ENCODE data around the gene ASCL3. TPM values are rescaled to one million over a fixed set of nuclear protein-coding genes. Genes with fewer than 3 reads are reported as not detected.
"Not testable (repeated sequence)": the region's sequence is repeated elsewhere in the genome, so short reads cannot be mapped to it uniquely, and the experiment has no call there.

The ASCL3 gene
- total RNA-seq, 1 donor from 2014 or later: not detected

GRCh38 chr11:8899119-8899753 lies 43.6 kb downstream of the ASCL3 start:
- Mint-ChIP-seq H3K9me3 (ENCODE audit: unreplicated experiment) (no peaks in the 10 kb centered on the region), H3K4me3 (ENCODE audit: unreplicated experiment) (no peak overlapping the region), H3K27me3 (ENCODE audit: unreplicated experiment) (no peaks in the 10 kb centered on the region), H3K27ac (ENCODE audit: unreplicated experiment) (no peak overlapping the region), H3K36me3 (ENCODE audit: unreplicated experiment) (peaks cover 9% of the 10 kb centered on the region), H3K4me1 (ENCODE audit: low read depth, unreplicated experiment) (no peaks in the 10 kb centered on the region)
- TF ChIP-seq CTCF (IDR thresholded peaks at IDR 0.05; ENCODE audit: partially characterized antibody, unreplicated experiment): no peak
- DNase-seq: no peak

GRCh38 chr11:8891185-8891584 lies 51.6 kb downstream of the ASCL3 start:
- H3K27ac Mint-ChIP-seq (ENCODE audit: unreplicated experiment); H3K4me1 Mint-ChIP-seq (ENCODE audit: low read depth, unreplicated experiment); H3K4me3 Mint-ChIP-seq (ENCODE audit: unreplicated experiment); DNase-seq; H3K36me3 Mint-ChIP-seq (ENCODE audit: unreplicated experiment); H3K27me3 Mint-ChIP-seq (ENCODE audit: unreplicated experiment); H3K9me3 Mint-ChIP-seq (ENCODE audit: unreplicated experiment): not testable (repeated sequence)

Other genes starting within 250 kb of the ASCL3 start
- 25.7 TPM for gene AKIP1, start 31.8 kb downstream of the ASCL3 start, total RNA-seq (ENCODE audit: unreplicated experiment)
- gene C11orf16, start 10.1 kb downstream of the ASCL3 start, total RNA-seq (ENCODE audit: unreplicated experiment): not detected
- 31.3 TPM for gene TMEM9B, start 21.4 kb upstream of the ASCL3 start, total RNA-seq (ENCODE audit: unreplicated experiment)
- gene NRIP3, start 61.0 kb upstream of the ASCL3 start, total RNA-seq (ENCODE audit: unreplicated experiment): 2.7 TPM
- gene SCUBE2, start 148.6 kb upstream of the ASCL3 start, total RNA-seq (ENCODE audit: unreplicated experiment): 2.5 TPM

All from glutamatergic neuron (in vitro differentiated cells).